Breast epithelium (tissue), 4 donors: Measurements from ENCODE around the gene SPTB. TPM values are rescaled to one million over a fixed set of nuclear protein-coding genes. Genes with fewer than 3 reads are reported as not detected.

Source experiments
- DNase-seq, 2 donors: peaks; one replicate each; pipeline ENCODE4 v3.0.0-alpha.2; 2019; ENCODE audit warnings: low spot score in 2 of 2
- H3K27ac ChIP-seq, 2 donors: fragments of 200-600 bp; sonication (generic) in 1 of 2; one replicate each; pipeline ENCODE4 v1.5.1; 2016 to 2019; ENCODE audit warnings: mild to moderate bottlenecking in 1 of 2
- H3K27me3 ChIP-seq, 2 donors: fragments of 200-600 bp; sonication (generic) in 1 of 2; one replicate each; pipeline versions ENCODE4 v1.5.1 to v1.6.0; 2017 to 2019; ENCODE audit warnings: control low read depth in 1 of 2, mild to moderate bottlenecking in 1 of 2
- H3K36me3 ChIP-seq: fragments of 200-600 bp; one replicate; pipeline ENCODE4 v1.5.1; 2019
- H3K4me1 ChIP-seq, 2 donors: fragments of 200-600 bp; sonication (generic); one replicate each; pipeline ENCODE4 v1.5.1; 2016 to 2019; ENCODE audit warnings: control low read depth in 1 of 2
- H3K4me3 ChIP-seq, 3 donors: fragments of 200-600 bp; sonication (generic); 1 replicate in 2 of 3; 2 replicates in 1 of 3; pipeline ENCODE4 v1.5.1; 2016 to 2019; ENCODE audit warnings: mild to moderate bottlenecking in 3 of 3, moderate library complexity in 2 of 3
- H3K9me3 ChIP-seq, 2 donors: fragments of 200-600 bp; sonication (generic) in 1 of 2; one replicate each; pipeline ENCODE4 v1.5.1; 2016 to 2019; ENCODE audit warnings: control low read depth in 1 of 2
- CTCF ChIP-seq, 3 donors: fragments of 450-650 bp; IDR thresholded peaks; one replicate each; pipeline ENCODE4 v1.5.1; 2016 to 2017; ENCODE audit warnings: antibody characterized with exemption in 3 of 3, mild to moderate bottlenecking in 3 of 3, moderate library complexity in 3 of 3
- POLR2A ChIP-seq: fragments of 450-650 bp; IDR thresholded peaks from one replicate; pipeline ENCODE4 v1.6.1; 2016; ENCODE audit warnings: antibody characterized with exemption, mild to moderate bottlenecking, moderate library complexity
- POLR2AphosphoS5 ChIP-seq, 3 donors: sonication (generic); formaldehyde crosslinking; IDR thresholded peaks; one replicate each; pipeline ENCODE4 v1.6.1; 2017; ENCODE audit warnings: antibody characterized with exemption in 3 of 3
- intact Hi-C: fragments of 100-400 bp; cut with DNase I; formaldehyde crosslinking; loops from one replicate; pipeline ENCODE4 v1.15.1; 2023; ENCODE audit warnings: low total_unique reads
- total RNA-seq, 3 donors: library from RNA; depleted of rRNA; stranded (reverse); fragments of >200 nt; gene quantifications; one replicate each; pipeline ENCODE4 v1.1.0, GENCODE V29; 2016

The SPTB gene
- total RNA-seq, 3 donors from 2014 or later, result 0.88 to 2.6 (median 2.1) TPM

GRCh38 chr14:64717870-64718269 is 161.8 kb downstream of the SPTB start:
- no peaks in the 10 kb centered on the region for H3K27me3 ChIP-seq
- H3K4me3 ChIP-seq, result no peak overlapping the region
- peaks cover 0 to 12% of the 10 kb centered on the region in 2 donors for H3K9me3 ChIP-seq
- peak overlapping the region; percentile 89 to 93 for H3K27ac ChIP-seq
- TF ChIP-seq POLR2A (no peak), POLR2AphosphoS5 (IDR thresholded peaks at IDR 0.05) (peak in 1 of 3 donors; percentile 51)
- intact Hi-C loops, result loop anchor here (1.0 kb wide), 1 partner anchor 45 kb away; no protein-coding TSS in a partner anchor
- H3K36me3 ChIP-seq, result no peaks in the 10 kb centered on the region
- DNase-seq, result peak; percentile 76 to 82
- peaks cover 6 to 40% of the 10 kb centered on the region in 2 donors for H3K4me1 ChIP-seq

GRCh38 chr14:64715628-64716412 is 163.9 kb downstream of the SPTB start:
- H3K27me3 ChIP-seq, result no peaks in the 10 kb centered on the region
- intact Hi-C loops, result no loop called here
- peak in 1 of 2 donors; percentile 57 for DNase-seq
- peaks cover 0 to 16% of the 10 kb centered on the region in 2 donors for H3K9me3 ChIP-seq
- TF ChIP-seq CTCF (IDR thresholded peaks at IDR 0.05) (no peak), POLR2AphosphoS5 (IDR thresholded peaks at IDR 0.05) (no peak)
- H3K27ac ChIP-seq, result peak overlapping the region; percentile 89 to 93
- H3K4me1 ChIP-seq, result peaks cover 6 to 31% of the 10 kb centered on the region in 2 donors
- no peaks in the 10 kb centered on the region for H3K36me3 ChIP-seq
- H3K4me3 ChIP-seq, result peak overlapping the region; percentile 18 to 63 (median 39)

GRCh38 chr14:64715146-64715627 is 164.5 kb downstream of the SPTB start:
- no peak for TF ChIP-seq POLR2AphosphoS5 (IDR thresholded peaks at IDR 0.05)
- no peak for TF ChIP-seq POLR2A
- no peak for TF ChIP-seq CTCF (IDR thresholded peaks at IDR 0.05)
- Histone ChIP-seq H3K4me3 (peak overlapping the region in 2 of 3 donors; percentile 39 to 63), H3K4me1 (peaks cover 6 to 26% of the 10 kb centered on the region in 2 donors), H3K27me3 (no peaks in the 10 kb centered on the region), H3K36me3 (no peaks in the 10 kb centered on the region), H3K27ac (peak overlapping the region; percentile 89 to 93), H3K9me3 (peaks cover 0 to 16% of the 10 kb centered on the region in 2 donors)
- peak in 1 of 2 donors; percentile 15 for DNase-seq
- intact Hi-C loops, result no loop called here

DNA sequence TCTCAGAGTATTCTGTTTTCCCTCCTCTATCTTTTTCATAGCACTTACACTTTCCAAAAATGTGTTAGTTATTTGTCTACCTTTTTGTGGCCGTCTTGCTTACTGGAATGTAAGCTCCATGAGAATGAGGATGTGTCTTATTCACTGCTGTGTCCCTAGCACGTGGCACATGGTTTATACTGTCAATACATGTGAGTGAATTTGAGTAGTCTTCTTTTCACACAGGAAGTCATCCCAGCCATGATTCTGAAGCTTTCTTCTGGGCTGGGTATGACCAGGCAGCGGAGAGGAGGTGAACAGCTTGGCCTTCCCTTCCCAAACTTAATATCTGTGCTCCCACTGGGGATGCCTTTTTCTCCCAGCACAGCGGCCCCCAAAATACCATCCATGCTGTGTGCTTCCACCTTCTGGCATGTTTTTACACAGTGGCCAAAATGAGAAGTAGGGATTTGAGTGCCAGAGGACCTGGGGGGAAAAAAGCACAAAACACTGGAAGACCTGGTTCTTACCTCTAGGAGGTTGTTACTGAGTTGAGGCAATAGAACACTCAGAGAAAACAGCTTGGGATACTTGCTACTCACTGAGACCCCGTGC is 165.2 kb downstream of the SPTB start:
- H3K27me3 ChIP-seq, result no peaks in the 10 kb centered on the region
- DNase-seq, result peak in 1 of 2 donors; percentile 2
- peaks cover 0 to 16% of the 10 kb centered on the region in 2 donors for H3K9me3 ChIP-seq
- intact Hi-C loops, result no loop called here
- peak overlapping the region; percentile 89 to 93 for H3K27ac ChIP-seq
- peaks cover 6 to 26% of the 10 kb centered on the region in 2 donors for H3K4me1 ChIP-seq
- no peak for TF ChIP-seq POLR2A
- TF ChIP-seq CTCF (IDR thresholded peaks at IDR 0.05), result no peak
- TF ChIP-seq POLR2AphosphoS5 (IDR thresholded peaks at IDR 0.05), result no peak
- no peak overlapping the region for H3K4me3 ChIP-seq
- H3K36me3 ChIP-seq, result no peaks in the 10 kb centered on the region

GRCh38 chr14:64713677-64714076 is 166.0 kb downstream of the SPTB start:
- no peak for TF ChIP-seq POLR2A
- no peak for TF ChIP-seq CTCF (IDR thresholded peaks at IDR 0.05)
- TF ChIP-seq POLR2AphosphoS5 (IDR thresholded peaks at IDR 0.05), result no peak
- peaks cover 0 to 16% of the 10 kb centered on the region in 2 donors for H3K9me3 ChIP-seq
- no peak overlapping the region for H3K4me3 ChIP-seq
- no peaks in the 10 kb centered on the region for H3K27me3 ChIP-seq
- no peaks in the 10 kb centered on the region for H3K36me3 ChIP-seq
- intact Hi-C loops, result no loop called here
- H3K4me1 ChIP-seq, result peaks cover 6 to 26% of the 10 kb centered on the region in 2 donors
- no peak for DNase-seq
- no peak overlapping the region for H3K27ac ChIP-seq
